ENCODE results near the gene SMAGP.
"Not testable (repeated sequence)": the region's sequence is repeated elsewhere in the genome, so short reads cannot be mapped to it uniquely, and the experiment has no call there.

SMAGP gene

DNA sequence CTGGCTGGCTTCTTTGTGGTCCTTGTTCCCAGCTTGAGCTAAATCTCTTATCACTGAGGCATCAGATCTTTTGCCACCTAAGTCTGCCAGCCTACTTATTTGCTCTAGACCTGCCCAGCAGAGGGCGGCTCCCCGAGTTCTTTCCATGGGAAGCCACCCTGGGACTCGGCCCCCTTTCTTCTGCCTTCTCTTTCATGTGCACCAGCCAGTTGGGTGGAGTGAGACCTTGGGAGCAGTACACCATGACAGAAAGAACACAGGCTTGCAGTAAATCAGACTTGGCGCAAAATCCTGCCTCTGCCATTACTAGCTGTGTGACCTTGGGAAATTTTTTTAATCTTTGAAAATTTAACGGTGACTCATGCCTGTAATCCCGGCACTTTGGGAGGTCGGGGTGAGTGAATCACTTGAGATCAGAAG lies 7.4 kb downstream of the SMAGP start:
- H3K4me3 ChIP-seq (ENCODE audit: low read depth, low read length) = no peak overlapping the region
- no peak overlapping the region for H3K27ac ChIP-seq (ENCODE audit: low read depth, low read length)

DNA sequence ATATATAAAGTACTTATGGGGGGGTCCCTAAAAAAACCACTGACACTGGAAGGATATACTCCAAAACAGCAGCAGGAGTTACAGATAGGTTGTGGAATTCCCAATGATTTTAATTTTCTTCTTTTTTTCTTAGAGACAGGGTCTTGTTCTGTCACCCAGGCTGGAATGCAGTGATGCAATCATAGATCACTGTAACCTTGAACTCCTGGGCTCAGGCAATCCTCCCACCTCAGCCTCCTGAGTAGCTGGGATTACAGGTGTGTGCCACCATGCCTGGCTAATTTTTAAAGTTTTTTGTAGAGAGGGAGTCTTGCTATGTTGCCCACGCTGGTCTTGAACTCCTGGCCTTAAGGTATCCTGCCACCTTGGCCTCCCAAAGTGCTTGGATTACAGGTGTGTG lies 10.6 kb downstream of the SMAGP start:
- H3K27ac ChIP-seq (ENCODE audit: low read depth, low read length); H3K27me3 ChIP-seq (ENCODE audit: insufficient read depth, low read length); H3K4me3 ChIP-seq (ENCODE audit: low read depth, low read length); H2AFZ ChIP-seq (ENCODE audit: low read length, unreplicated experiment); H3K36me3 ChIP-seq (ENCODE audit: insufficient read depth, low read length); H3K4me1 ChIP-seq (ENCODE audit: control insufficient read depth, insufficient read depth, low read length, unreplicated experiment): not testable (repeated sequence)
- H3K79me2 ChIP-seq (ENCODE audit: control insufficient read depth, insufficient read depth, low read length, unreplicated experiment) = peaks cover 15% of the 10 kb centered on the region

More for the DNA sequence above, 7.4 kb downstream of the SMAGP start:
- H3K4me1 ChIP-seq (ENCODE audit: control insufficient read depth, insufficient read depth, low read length, unreplicated experiment) = peaks cover under 1% of the 10 kb centered on the region
- peaks cover 21% of the 10 kb centered on the region for H3K79me2 ChIP-seq (ENCODE audit: control insufficient read depth, insufficient read depth, low read length, unreplicated experiment)
- no peaks in the 10 kb centered on the region for H3K36me3 ChIP-seq (ENCODE audit: insufficient read depth, low read length)
- no peaks in the 10 kb centered on the region for H3K27me3 ChIP-seq (ENCODE audit: insufficient read depth, low read length)
- H2AFZ ChIP-seq (ENCODE audit: low read length, unreplicated experiment) = no peak overlapping the region

DNA sequence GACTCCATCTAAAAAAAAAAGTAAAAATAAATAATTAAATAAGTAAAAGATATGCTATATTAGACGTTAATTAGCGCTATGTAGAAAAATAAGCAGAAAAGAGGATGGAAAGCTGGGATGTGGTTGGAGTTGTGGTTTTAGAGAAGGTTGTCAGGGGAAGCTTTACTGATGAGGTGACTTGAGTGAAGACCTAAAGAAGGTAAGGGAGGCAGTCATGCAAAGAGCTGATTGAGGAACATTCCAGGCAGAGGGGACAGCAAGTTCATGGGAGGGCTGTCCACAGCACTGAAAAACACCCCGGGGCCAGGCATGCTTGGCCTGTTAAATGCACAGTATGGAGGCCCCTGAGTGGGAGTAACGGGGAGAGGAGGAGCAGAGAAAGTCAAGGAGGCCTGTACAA lies 15.7 kb downstream of the SMAGP start:
- Histone ChIP-seq H3K4me1 (ENCODE audit: control insufficient read depth, insufficient read depth, low read length, unreplicated experiment) (no peaks in the 10 kb centered on the region), H3K27ac (ENCODE audit: low read depth, low read length) (no peak overlapping the region), H2AFZ (ENCODE audit: low read length, unreplicated experiment) (no peak overlapping the region), H3K4me3 (ENCODE audit: low read depth, low read length) (no peak overlapping the region), H3K79me2 (ENCODE audit: control insufficient read depth, insufficient read depth, low read length, unreplicated experiment) (peaks cover 10% of the 10 kb centered on the region), H3K36me3 (ENCODE audit: insufficient read depth, low read length) (no peaks in the 10 kb centered on the region), H3K27me3 (ENCODE audit: insufficient read depth, low read length) (no peaks in the 10 kb centered on the region)

DNA sequence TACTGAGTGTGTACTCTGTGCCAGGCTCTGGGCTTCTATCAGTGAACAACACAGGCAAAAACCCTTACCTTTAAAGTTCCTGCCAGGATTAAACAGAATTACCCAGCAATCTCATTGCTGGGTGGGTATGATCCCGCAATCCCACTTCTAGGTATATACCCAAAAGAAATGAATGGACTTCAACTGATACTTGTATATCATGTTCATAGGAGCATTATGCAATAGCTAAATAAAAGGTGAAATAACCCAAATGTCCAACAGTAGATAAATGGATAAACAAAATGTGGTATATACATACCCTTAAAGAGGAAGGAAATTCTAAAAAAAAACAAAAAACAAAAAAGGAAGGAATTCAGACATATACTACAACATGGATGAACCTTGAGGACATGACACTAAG lies 16.9 kb downstream of the SMAGP start:
- Histone ChIP-seq H2AFZ (ENCODE audit: low read length, unreplicated experiment) (no peak overlapping the region), H3K4me1 (ENCODE audit: control insufficient read depth, insufficient read depth, low read length, unreplicated experiment) (no peaks in the 10 kb centered on the region), H3K27ac (ENCODE audit: low read depth, low read length) (no peak overlapping the region), H3K27me3 (ENCODE audit: insufficient read depth, low read length) (no peaks in the 10 kb centered on the region), H3K36me3 (ENCODE audit: insufficient read depth, low read length) (no peaks in the 10 kb centered on the region), H3K79me2 (ENCODE audit: control insufficient read depth, insufficient read depth, low read length, unreplicated experiment) (peaks cover 10% of the 10 kb centered on the region), H3K4me3 (ENCODE audit: low read depth, low read length) (no peak overlapping the region)

DNA sequence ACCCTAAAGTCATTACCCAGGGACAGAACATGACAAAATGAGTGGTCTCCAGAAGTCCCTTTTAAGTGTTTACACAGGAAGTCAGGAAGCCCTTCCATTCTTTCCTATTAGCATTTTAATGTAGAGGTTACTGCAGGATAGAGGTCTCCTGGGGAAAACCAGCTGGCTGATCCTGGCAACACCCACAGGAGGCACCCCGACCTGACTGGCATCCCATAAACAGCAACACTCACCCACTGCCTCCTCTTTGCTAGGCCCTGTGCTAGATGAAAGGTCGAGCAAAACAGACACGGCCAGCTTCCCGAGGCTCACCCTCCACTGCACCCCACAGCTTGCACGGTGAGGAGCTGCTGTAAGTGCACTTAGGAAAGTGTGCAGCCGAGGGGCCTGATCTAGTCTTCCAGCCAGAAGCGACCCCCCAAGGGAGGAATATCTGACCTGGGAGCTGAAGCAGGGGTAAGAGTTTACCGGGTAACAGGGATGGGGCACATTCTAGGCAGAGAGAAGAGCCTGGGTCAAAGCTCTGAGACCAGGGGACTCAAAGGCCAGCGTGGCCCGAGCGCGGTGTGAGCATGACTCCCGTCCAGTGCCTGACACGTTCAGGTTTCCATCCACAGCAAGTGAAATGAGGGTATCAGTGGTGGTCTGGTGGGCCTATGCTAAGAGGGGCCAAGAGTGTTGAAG lies 22.6 kb downstream of the SMAGP start:
- no peaks in the 10 kb centered on the region for H3K27me3 ChIP-seq (ENCODE audit: insufficient read depth, low read length)
- H3K4me3 ChIP-seq (ENCODE audit: low read depth, low read length) = no peak overlapping the region
- peaks cover 12% of the 10 kb centered on the region for H3K36me3 ChIP-seq (ENCODE audit: insufficient read depth, low read length)
- peaks cover 9% of the 10 kb centered on the region for H3K4me1 ChIP-seq (ENCODE audit: control insufficient read depth, insufficient read depth, low read length, unreplicated experiment)
- H3K27ac ChIP-seq (ENCODE audit: low read depth, low read length) = no peak overlapping the region
- no peak overlapping the region for H2AFZ ChIP-seq (ENCODE audit: low read length, unreplicated experiment)
- peaks cover 4% of the 10 kb centered on the region for H3K79me2 ChIP-seq (ENCODE audit: control insufficient read depth, insufficient read depth, low read length, unreplicated experiment)

DNA sequence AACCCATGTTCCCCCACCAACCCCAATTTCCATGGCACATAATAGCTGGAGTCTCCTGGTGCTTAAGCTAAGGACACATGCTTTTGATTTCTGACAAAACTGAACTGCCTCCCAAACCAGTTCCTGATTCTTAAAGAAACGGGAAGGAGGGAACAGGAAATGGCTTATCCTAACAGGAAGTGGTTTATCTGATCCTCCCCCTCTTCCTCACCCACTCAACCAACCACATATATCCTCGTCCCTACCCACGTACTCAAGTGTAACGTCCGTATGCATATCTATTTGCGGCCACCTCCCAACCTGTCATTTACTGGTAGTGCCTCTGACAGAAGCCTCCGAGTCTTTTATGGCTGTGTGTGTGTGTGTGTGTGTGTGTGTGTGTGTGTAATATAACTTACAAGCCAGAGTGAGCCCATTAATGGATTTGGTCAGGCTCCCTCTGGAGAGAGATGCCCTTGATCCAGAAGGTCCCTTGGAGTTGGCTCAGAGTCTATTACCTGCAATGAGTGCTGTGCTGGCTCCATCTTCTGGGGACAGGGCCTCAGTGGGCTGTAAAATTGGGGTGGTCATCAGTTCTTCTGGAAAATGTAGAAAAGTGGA lies 23.9 kb downstream of the SMAGP start:
- H3K79me2 ChIP-seq (ENCODE audit: control insufficient read depth, insufficient read depth, low read length, unreplicated experiment) = peaks cover 4% of the 10 kb centered on the region
- H3K4me3 ChIP-seq (ENCODE audit: low read depth, low read length) = no peak overlapping the region
- H3K4me1 ChIP-seq (ENCODE audit: control insufficient read depth, insufficient read depth, low read length, unreplicated experiment) = peaks cover 10% of the 10 kb centered on the region
- peaks cover 19% of the 10 kb centered on the region for H3K36me3 ChIP-seq (ENCODE audit: insufficient read depth, low read length)
- no peaks in the 10 kb centered on the region for H3K27me3 ChIP-seq (ENCODE audit: insufficient read depth, low read length)
- H2AFZ ChIP-seq (ENCODE audit: low read length, unreplicated experiment) = no peak overlapping the region
- no peak overlapping the region for H3K27ac ChIP-seq (ENCODE audit: low read depth, low read length)

DNA sequence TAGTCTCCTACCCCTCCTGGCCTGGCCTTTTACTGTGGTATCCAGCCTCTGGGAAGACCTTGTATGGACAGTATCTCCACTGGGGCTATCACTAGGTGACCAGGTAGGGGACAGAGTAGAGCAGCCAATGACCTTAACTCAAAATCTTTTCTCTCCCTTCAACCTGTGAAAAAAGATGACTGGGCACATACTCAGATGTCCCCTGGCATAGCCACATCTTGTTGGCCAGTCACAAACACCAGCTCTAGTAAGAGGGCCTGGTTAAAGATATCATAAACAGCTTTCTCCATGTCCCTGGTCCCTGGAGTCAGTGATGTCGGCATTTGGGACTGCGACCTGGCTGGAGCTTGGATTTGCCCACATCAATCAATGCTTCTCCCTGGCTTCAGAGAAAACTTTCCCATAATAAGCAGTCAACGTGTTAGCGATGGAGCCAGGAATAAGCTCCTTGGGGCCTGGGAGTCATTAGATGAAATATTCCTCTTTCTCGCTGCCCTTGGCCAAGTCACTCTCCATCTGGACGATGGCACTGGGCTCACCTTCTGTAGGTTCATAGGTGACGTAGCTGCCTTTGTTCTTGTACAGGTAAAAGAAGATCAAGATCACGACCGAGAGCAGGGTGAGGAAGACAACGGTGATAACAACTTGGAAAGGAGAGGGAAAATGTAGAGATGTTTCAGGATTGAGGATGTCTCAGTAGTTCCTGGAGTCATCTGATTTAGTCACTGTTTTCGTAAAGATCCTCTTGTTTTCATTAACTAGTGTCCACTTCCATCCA lies 24.6 kb downstream of the SMAGP start:
- H3K36me3 ChIP-seq (ENCODE audit: insufficient read depth, low read length) = peaks cover 22% of the 10 kb centered on the region
- H3K4me3 ChIP-seq (ENCODE audit: low read depth, low read length) = no peak overlapping the region
- no peak overlapping the region for H2AFZ ChIP-seq (ENCODE audit: low read length, unreplicated experiment)
- H3K27me3 ChIP-seq (ENCODE audit: insufficient read depth, low read length) = no peaks in the 10 kb centered on the region
- peaks cover 4% of the 10 kb centered on the region for H3K79me2 ChIP-seq (ENCODE audit: control insufficient read depth, insufficient read depth, low read length, unreplicated experiment)
- H3K27ac ChIP-seq (ENCODE audit: low read depth, low read length) = no peak overlapping the region
- H3K4me1 ChIP-seq (ENCODE audit: control insufficient read depth, insufficient read depth, low read length, unreplicated experiment) = peaks cover 17% of the 10 kb centered on the region

DNA sequence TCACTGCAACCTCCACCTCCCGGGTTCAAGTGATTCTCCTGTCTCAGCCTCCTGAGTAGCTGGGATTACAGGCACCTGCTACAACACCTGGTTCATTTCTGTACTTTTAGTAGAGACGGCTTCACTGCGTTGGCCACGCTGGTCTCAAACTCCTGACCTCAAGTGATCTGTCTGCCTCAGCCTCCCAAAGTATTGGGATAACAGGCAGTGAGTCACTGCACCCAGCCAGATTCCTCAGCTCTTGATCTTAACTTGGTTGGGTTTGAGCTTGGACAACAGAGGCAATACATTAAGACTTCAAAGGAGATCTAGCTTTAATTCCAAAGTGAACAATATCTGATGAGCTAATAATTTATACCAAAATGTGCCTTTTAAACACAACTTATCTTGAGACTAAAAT lies 25.9 kb downstream of the SMAGP start:
- H3K4me3 ChIP-seq (ENCODE audit: low read depth, low read length) = no peak overlapping the region
- H2AFZ ChIP-seq (ENCODE audit: low read length, unreplicated experiment) = no peak overlapping the region
- H3K27me3 ChIP-seq (ENCODE audit: insufficient read depth, low read length) = no peaks in the 10 kb centered on the region
- peaks cover 22% of the 10 kb centered on the region for H3K36me3 ChIP-seq (ENCODE audit: insufficient read depth, low read length)
- peaks cover 14% of the 10 kb centered on the region for H3K79me2 ChIP-seq (ENCODE audit: control insufficient read depth, insufficient read depth, low read length, unreplicated experiment)
- no peak overlapping the region for H3K27ac ChIP-seq (ENCODE audit: low read depth, low read length)
- H3K4me1 ChIP-seq (ENCODE audit: control insufficient read depth, insufficient read depth, low read length, unreplicated experiment) = peaks cover 26% of the 10 kb centered on the region

DNA sequence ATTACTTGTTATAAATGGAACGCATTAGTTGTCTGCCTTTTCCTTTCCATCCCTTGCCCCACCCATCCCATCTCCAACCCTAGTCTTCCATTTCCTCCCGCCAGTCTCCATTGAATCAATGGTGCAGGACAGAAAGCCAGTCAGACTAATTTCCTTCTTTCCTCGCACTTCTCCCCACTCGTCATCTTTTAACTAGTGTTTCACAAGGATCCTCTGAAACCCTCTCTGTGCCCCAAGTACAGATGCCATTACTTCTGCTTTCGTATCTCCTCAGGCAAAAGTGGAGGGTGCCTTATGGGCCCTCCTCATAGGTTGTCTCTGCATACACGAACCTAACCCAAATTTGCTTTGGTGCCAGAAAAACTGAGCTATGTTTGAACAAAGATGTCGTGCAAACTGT lies 27.3 kb downstream of the SMAGP start:
- no peaks in the 10 kb centered on the region for H3K27me3 ChIP-seq (ENCODE audit: insufficient read depth, low read length)
- no peak overlapping the region for H3K27ac ChIP-seq (ENCODE audit: low read depth, low read length)
- peaks cover 10% of the 10 kb centered on the region for H3K79me2 ChIP-seq (ENCODE audit: control insufficient read depth, insufficient read depth, low read length, unreplicated experiment)
- H3K4me1 ChIP-seq (ENCODE audit: control insufficient read depth, insufficient read depth, low read length, unreplicated experiment) = peaks cover 26% of the 10 kb centered on the region
- no peak overlapping the region for H2AFZ ChIP-seq (ENCODE audit: low read length, unreplicated experiment)
- H3K4me3 ChIP-seq (ENCODE audit: low read depth, low read length) = no peak overlapping the region
- H3K36me3 ChIP-seq (ENCODE audit: insufficient read depth, low read length) = peaks cover 22% of the 10 kb centered on the region

DNA sequence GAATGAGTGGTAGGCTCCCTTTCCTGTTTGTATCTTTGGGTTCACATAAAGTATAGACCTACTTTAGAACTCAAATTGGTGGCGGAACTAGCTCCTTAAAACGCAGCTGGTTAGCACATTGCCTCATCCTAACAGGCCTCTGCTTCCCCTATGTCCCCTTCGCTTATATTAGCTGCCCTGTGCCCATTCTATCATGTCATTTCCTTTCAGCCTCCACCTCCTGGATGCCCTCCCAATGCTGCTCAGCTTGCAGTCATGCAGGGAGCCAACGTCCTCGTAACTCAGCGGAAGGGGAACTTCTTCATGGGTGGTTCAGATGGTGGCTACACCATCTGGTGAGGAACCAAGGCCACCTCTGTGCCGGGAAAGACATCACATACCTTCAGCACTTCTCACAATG lies 28.1 kb downstream of the SMAGP start:
- Histone ChIP-seq H2AFZ (ENCODE audit: low read length, unreplicated experiment) (no peak overlapping the region), H3K27me3 (ENCODE audit: insufficient read depth, low read length) (no peaks in the 10 kb centered on the region), H3K4me3 (ENCODE audit: low read depth, low read length) (no peak overlapping the region), H3K36me3 (ENCODE audit: insufficient read depth, low read length) (peaks cover 22% of the 10 kb centered on the region), H3K79me2 (ENCODE audit: control insufficient read depth, insufficient read depth, low read length, unreplicated experiment) (peaks cover 10% of the 10 kb centered on the region), H3K27ac (ENCODE audit: low read depth, low read length) (no peak overlapping the region), H3K4me1 (ENCODE audit: control insufficient read depth, insufficient read depth, low read length, unreplicated experiment) (peaks cover 26% of the 10 kb centered on the region)

DNA sequence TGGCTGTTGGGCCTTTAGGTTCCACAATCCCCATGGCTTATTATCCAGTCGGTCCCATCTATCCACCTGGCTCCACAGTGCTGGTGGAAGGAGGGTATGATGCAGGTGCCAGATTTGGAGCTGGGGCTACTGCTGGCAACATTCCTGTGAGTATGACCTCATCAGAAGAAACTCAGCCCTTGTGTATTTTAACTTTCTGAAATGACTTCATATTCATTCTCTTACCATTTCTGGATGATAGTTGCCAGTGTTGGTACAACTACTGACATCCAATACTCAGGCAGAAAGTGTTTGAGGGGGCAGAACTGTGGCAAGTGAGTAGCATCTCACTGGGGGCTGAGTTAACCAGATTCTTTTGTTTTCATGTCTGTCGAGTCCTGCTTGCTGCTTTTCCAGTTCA lies 29.2 kb downstream of the SMAGP start:
- peaks cover 10% of the 10 kb centered on the region for H3K79me2 ChIP-seq (ENCODE audit: control insufficient read depth, insufficient read depth, low read length, unreplicated experiment)
- peaks cover 20% of the 10 kb centered on the region for H3K36me3 ChIP-seq (ENCODE audit: insufficient read depth, low read length)
- H2AFZ ChIP-seq (ENCODE audit: low read length, unreplicated experiment) = no peak overlapping the region
- H3K27ac ChIP-seq (ENCODE audit: low read depth, low read length) = peak overlapping the region; percentile 40
- no peaks in the 10 kb centered on the region for H3K27me3 ChIP-seq (ENCODE audit: insufficient read depth, low read length)
- H3K4me1 ChIP-seq (ENCODE audit: control insufficient read depth, insufficient read depth, low read length, unreplicated experiment) = peaks cover 20% of the 10 kb centered on the region
- no peak overlapping the region for H3K4me3 ChIP-seq (ENCODE audit: low read depth, low read length)
